Glutamatergic neuron (in vitro differentiated cells): ENCODE measurements around the gene TAGLN. TPM values are rescaled to one million over a fixed set of nuclear protein-coding genes. Genes with fewer than 3 reads are reported as not detected.

Source experiments
- DNase-seq: peaks from one replicate; pipeline ENCODE4 v3.0.0; 2022
- H3K27ac Mint-ChIP-seq: one replicate; pipeline ENCODE4 v1.8.0; 2020; ENCODE audit warnings: mild to moderate bottlenecking, mixed read lengths, inconsistent platforms; ENCODE audit not compliant: unreplicated experiment
- H3K27me3 Mint-ChIP-seq: one replicate; pipeline ENCODE4 v1.8.0; 2020; ENCODE audit warnings: mild to moderate bottlenecking, moderate library complexity, mixed read lengths, inconsistent platforms; ENCODE audit not compliant: unreplicated experiment
- H3K36me3 Mint-ChIP-seq: one replicate; pipeline ENCODE4 v1.8.0; 2020; ENCODE audit warnings: mild to moderate bottlenecking, mixed read lengths, inconsistent platforms; ENCODE audit not compliant: unreplicated experiment
- H3K4me1 Mint-ChIP-seq: one replicate; pipeline ENCODE4 v1.8.0; 2020; ENCODE audit warnings: mild to moderate bottlenecking, low read depth, mixed read lengths, inconsistent platforms; ENCODE audit not compliant: unreplicated experiment
- H3K4me3 Mint-ChIP-seq: one replicate; pipeline ENCODE4 v1.8.0; 2020; ENCODE audit warnings: mild to moderate bottlenecking, mixed read lengths, inconsistent platforms; ENCODE audit not compliant: unreplicated experiment
- H3K9me3 Mint-ChIP-seq: one replicate; pipeline ENCODE4 v1.8.0; 2020; ENCODE audit warnings: mild to moderate bottlenecking, moderate library complexity, mixed read lengths, inconsistent platforms; ENCODE audit not compliant: unreplicated experiment
- CTCF ChIP-seq: fragments of 200-600 bp; sonication (generic); IDR thresholded peaks from one replicate; pipeline ENCODE4 v1.5.0; 2021; ENCODE audit not compliant: partially characterized antibody, unreplicated experiment
- total RNA-seq: library from RNA; stranded (reverse); fragmentation: NEBNext Ultra II Directional; extraction: Animal tissue kit (Norgen Biotek cat#: 25700); gene quantifications from one replicate; pipeline ENCODE4 v1.2.1, GENCODE V29; 2021; ENCODE audit not compliant: unreplicated experiment

The TAGLN gene
- total RNA-seq, 1 donor from 2014 or later = 6.1 TPM

GRCh38 chr11:117220999-117221774 is 22.0 kb downstream of the TAGLN start:
- TF ChIP-seq CTCF = no peak
- peaks cover 2% of the 10 kb centered on the region for H3K27me3 Mint-ChIP-seq
- DNase-seq = no peak
- H3K36me3 Mint-ChIP-seq = no peaks in the 10 kb centered on the region
- H3K4me1 Mint-ChIP-seq = peaks cover 9% of the 10 kb centered on the region
- H3K27ac Mint-ChIP-seq = no peak overlapping the region
- H3K4me3 Mint-ChIP-seq = no peak overlapping the region
- H3K9me3 Mint-ChIP-seq = no peaks in the 10 kb centered on the region

GRCh38 chr11:117221775-117222517 is 22.8 kb downstream of the TAGLN start:
- Mint-ChIP-seq H3K4me1 (peaks cover 9% of the 10 kb centered on the region), H3K4me3 (peak overlapping the region; percentile 15), H3K27ac (no peak overlapping the region), H3K36me3 (no peaks in the 10 kb centered on the region), H3K9me3 (no peaks in the 10 kb centered on the region), H3K27me3 (peaks cover 2% of the 10 kb centered on the region)
- no peak for DNase-seq
- no peak for TF ChIP-seq CTCF

- Mint-ChIP-seq H3K27ac (no peak overlapping the region), H3K9me3 (no peaks in the 10 kb centered on the region), H3K36me3 (no peaks in the 10 kb centered on the region), H3K4me3 (no peak overlapping the region), H3K27me3 (peaks cover 2% of the 10 kb centered on the region), H3K4me1 (peaks cover 9% of the 10 kb centered on the region)
- no peak for TF ChIP-seq CTCF
- DNase-seq = no peak
Observed at GRCh38 chr11:117222991-117223740, 24.0 kb downstream of the TAGLN start.

- no peak overlapping the region for H3K27ac Mint-ChIP-seq
- H3K36me3 Mint-ChIP-seq = no peaks in the 10 kb centered on the region
- peaks cover 9% of the 10 kb centered on the region for H3K4me1 Mint-ChIP-seq
- no peaks in the 10 kb centered on the region for H3K9me3 Mint-ChIP-seq
- DNase-seq = no peak
- no peak overlapping the region for H3K4me3 Mint-ChIP-seq
- peaks cover 2% of the 10 kb centered on the region for H3K27me3 Mint-ChIP-seq
- no peak for TF ChIP-seq CTCF
Observed at GRCh38 chr11:117223741-117224689, 24.8 kb downstream of the TAGLN start.
